ENCODE data around the gene SMIM21.

The SMIM21 gene

DNA sequence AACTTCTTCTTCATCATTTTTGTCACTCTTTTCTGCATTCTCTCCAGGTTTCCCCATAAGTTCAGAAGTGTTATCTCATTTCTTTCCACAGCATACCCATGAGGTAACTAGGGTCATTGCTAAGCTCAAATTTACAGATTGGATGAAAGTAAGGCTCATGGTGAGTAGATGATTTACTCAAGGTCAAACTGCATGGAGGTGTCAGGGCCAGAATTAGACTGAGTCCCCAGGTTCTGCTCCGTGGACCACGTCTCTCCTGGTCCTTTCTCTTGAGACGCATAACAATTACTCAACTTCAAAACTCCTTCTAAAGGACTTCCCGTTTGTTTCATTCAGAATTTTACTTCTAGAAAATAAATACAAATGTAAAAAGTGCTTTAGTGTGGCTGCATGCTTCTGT, 43.4 kb downstream of the SMIM21 start:
- Histone ChIP-seq H3K27ac (no peak overlapping the region), H3K9me3 (no peaks in the 10 kb centered on the region), H3K4me1 (no peaks in the 10 kb centered on the region), H3K36me3 (no peaks in the 10 kb centered on the region), H3K27me3 (no peaks in the 10 kb centered on the region), H3K4me3 (no peak overlapping the region)
- TF ChIP-seq CTCF (IDR thresholded peaks at IDR 0.05), result no peak
- no peak for DNase-seq
- intact Hi-C loops (cut with DNase I; ENCODE audit: low total_unique reads), result no loop called here

DNA sequence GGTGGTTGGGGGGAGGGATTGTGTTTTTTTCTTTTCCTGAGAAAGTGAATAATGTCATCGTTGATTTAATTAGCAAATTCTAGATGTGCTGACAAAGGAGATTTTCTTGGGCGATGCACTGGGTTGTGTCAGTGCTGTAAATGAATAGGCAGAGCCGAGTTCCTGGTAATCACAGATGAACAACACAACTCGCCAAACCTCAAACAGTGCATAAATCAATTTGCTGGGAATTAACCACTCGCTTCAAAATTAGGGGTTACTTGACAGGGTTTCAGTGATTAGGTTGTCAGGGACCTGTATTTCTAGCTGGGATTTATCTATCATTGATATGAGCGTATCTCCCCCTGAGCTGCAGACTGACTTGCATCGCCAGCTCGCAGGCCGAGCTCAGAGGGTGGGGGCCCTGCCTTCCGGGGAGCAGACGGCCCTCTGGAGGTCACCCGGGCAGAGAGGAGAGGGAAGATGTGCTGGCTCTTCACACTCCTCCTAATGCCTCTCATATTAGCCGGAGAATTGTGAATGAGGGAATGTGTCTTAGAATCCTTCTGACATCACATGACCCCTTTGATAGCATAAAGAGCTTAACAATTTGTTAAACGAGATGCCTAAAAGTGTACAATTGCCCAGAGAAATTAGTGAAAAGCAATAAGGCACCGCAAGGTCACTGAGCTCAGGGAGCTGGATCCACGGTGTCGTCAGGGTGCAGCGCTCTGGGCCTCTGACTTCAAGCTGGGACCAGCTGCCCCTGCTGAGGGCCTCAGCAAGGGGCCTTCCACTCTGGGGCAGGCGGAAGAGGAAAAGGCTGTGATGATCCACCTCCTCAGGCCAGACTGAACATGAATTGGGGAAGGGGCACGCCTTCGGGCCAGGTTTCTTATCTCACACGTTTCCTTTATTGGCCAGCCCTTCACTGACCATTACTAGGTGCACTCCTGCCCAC, 48.9 kb downstream of the SMIM21 start:
- peaks cover 0 to 4% of the 10 kb centered on the region in 2 donors for H3K27me3 ChIP-seq
- H3K9me3 ChIP-seq, result no peaks in the 10 kb centered on the region
- H3K4me3 ChIP-seq, result no peak overlapping the region
- DNase-seq, result no peak
- no peaks in the 10 kb centered on the region for H3K4me1 ChIP-seq
- intact Hi-C loops (cut with DNase I; ENCODE audit: low total_unique reads), result no loop called here
- H3K36me3 ChIP-seq, result no peaks in the 10 kb centered on the region
- no peak overlapping the region for H3K27ac ChIP-seq
- no peak for TF ChIP-seq CTCF (IDR thresholded peaks at IDR 0.05)

GRCh38 chr18:75377926-75378325, 49.6 kb downstream of the SMIM21 start:
- Histone ChIP-seq H3K9me3 (no peaks in the 10 kb centered on the region), H3K4me1 (no peaks in the 10 kb centered on the region), H3K27ac (no peak overlapping the region), H3K4me3 (no peak overlapping the region), H3K36me3 (no peaks in the 10 kb centered on the region), H3K27me3 (peaks cover 0 to 4% of the 10 kb centered on the region in 2 donors)
- no peak for TF ChIP-seq CTCF (IDR thresholded peaks at IDR 0.05)
- no peak for DNase-seq
- intact Hi-C loops (cut with DNase I; ENCODE audit: low total_unique reads), result no loop called here

DNA sequence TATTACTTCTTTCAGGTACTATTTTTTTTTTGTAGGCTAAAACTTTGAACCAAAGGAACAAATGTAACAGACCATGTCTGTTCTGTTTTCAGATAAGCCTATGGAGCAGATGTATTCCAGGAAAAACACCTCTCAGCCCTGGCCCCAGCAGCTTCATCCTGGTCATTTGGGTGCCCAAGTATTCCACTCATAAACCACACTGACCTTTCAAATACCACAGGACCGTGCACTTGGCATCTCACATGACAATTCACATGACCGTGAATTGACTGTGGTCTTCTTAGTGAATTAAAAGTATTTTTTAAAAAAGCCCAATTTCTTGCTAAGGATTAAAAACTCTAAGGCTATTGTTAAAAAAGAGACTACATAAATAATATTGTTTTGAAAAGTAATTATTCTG, 50.2 kb downstream of the SMIM21 start:
- intact Hi-C loops (cut with DNase I; ENCODE audit: low total_unique reads), result no loop called here
- peaks cover 0 to 4% of the 10 kb centered on the region in 2 donors for H3K27me3 ChIP-seq
- H3K4me3 ChIP-seq, result no peak overlapping the region
- no peaks in the 10 kb centered on the region for H3K4me1 ChIP-seq
- H3K27ac ChIP-seq, result no peak overlapping the region
- H3K36me3 ChIP-seq, result no peaks in the 10 kb centered on the region
- H3K9me3 ChIP-seq, result no peaks in the 10 kb centered on the region
- DNase-seq, result no peak
- no peak for TF ChIP-seq CTCF (IDR thresholded peaks at IDR 0.05)

- Histone ChIP-seq H3K9me3 (no peaks in the 10 kb centered on the region), H3K4me1 (no peaks in the 10 kb centered on the region), H3K27ac (no peak overlapping the region), H3K36me3 (no peaks in the 10 kb centered on the region), H3K4me3 (no peak overlapping the region), H3K27me3 (peaks cover 0 to 4% of the 10 kb centered on the region in 2 donors)
- TF ChIP-seq CTCF (IDR thresholded peaks at IDR 0.05), result no peak
- no peak for DNase-seq
- intact Hi-C loops (cut with DNase I; ENCODE audit: low total_unique reads), result no loop called here
Measured at GRCh38 chr18:75376004-75376403, 51.5 kb downstream of the SMIM21 start.
